HG03139 (cell line): ENCODE data around the gene VKORC1.

ENCODE experiments used
- ATAC-seq: cut with Tn5 transposase; IDR thresholded peaks from one replicate; pipeline ENCODE4 v1.9.1; 2021; ENCODE audit not compliant: unreplicated experiment

VKORC1 gene

DNA sequence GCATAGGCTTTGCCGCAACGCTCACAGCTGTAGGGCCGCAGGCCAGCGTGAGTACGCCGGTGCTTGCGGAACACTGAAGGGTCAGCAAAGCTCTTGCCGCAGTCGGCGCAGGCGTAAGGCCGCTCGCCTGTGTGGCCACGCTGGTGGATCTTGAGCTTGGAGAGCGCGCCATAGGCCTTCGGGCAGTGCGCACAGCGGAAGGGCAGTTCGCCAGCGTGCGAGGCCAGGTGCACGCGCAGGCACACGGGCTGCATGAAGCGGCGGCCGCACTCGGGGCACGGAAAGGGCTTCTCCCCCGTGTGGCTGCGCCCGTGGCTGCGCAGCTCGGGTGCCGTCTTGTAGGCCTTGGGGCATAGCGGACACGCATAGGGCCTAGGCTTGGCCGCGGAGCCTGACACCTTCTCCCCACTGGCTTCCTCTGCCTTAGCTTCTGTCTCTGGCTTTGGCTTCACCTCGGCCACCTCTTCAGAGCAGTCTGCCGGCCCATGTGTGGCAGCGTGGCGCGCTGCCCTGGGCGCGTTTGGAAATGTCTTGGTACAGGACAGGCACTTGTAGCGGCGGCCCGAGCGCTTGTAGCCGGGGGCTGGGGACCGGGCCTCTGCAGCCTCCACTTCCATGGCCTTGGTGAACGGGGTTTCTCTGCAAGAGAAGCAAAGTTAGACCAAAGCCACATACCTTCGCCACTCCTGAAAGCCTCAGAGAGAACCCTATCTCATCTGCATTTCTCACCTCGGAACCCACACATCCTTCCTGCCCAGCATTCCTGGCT is 30.6 kb downstream of the VKORC1 start:
- no peak for ATAC-seq

DNA sequence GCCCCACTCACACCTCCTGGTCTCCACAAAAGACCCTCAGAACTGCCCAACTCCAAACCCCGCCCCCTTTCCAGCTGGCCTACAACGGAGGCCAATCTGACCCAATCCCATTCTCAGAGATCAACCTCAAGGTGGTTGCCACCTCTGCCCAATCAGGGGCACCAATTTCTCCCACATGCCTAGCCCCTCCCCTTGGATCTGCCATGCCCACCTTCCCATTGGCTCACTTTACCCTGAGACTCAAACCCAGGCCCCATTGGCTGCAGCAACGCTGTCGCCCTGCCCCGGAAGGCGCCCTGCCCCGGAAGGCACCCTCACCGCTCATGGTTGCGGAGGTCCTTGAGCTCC is 31.1 kb downstream of the VKORC1 start:
- no peak for ATAC-seq

DNA sequence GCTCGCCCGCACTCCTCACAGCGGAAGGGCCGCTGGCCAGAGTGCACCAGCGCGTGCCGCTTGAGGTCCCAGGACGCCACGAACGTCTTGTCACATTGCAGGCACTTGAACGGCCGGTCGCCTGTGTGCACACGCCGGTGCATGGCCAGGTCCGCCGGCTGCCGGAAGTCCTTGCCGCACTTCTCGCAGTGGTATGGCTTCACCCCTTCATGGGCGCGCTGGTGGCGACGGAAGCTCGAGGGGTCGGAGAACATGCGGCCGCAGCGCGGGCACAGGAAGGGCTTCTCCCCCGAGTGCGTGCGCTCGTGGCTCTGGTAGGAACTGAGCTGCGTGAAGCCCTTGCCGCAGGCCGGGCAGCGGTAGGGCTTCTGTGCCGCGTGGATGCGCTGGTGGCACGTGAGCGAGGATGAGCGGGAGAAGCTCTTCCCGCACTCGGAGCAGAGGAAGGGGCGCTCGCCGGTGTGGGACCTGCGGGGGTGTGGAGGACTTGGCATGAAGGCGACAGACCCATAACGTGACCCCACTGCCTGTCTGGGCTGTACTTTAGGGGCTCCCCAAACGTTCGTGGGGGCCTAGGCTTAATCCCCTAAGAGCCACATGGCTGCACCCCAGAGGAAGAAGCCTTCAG is 32.7 kb downstream of the VKORC1 start:
- ATAC-seq: no peak

DNA sequence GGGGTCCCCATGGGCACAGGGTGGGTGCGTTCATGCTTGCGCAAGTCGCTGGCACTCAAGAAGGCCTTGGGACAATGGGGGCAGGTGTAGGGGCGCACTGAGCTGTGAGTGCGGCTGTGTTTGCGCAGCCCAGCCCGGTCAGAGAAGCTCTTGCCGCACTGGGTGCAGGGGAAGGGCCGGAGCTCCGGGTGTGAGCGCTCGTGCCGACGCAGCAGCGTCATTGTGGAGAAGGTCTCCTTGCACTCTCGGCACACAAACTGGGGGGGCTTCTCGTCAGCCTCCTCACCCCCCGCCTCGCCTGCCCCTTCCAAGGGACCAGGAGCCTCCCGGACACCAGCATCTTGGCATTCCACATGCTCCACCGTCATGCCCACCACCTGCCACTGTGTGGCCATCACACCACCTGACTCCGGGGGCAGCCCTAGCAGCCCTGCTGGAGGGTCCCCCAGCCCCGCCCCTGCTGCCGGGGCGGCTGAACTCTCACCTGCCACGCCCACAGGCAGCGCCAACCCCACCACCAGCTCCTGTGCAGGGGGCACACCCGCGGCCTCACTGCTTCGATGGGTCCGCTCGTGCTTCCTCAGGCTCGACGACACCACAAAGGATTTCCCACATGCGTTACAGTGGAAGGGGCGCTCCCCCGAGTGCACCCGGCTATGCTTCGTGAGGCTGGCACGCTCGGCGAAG is 33.3 kb downstream of the VKORC1 start:
- ATAC-seq: no peak

DNA sequence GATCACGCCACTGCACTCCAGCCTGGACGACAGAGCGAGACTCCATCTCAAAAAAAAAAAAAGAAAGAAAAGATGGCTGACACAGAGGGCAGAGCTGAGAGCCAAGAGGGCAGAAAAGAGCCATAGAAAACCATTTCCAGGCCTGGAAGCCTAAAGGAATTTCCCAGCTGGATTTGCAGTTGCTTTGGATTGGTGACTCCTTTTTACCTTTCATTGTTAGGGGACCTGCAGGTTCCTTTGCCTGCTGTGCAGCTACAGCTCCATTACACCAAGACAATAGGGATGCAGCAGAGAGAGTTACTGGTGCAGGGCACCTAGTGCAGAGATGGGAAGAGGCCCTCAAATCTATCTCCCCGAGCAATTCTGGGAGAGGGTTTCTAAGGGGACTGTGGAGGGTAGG is 39.0 kb downstream of the VKORC1 start:
- no peak for ATAC-seq

DNA sequence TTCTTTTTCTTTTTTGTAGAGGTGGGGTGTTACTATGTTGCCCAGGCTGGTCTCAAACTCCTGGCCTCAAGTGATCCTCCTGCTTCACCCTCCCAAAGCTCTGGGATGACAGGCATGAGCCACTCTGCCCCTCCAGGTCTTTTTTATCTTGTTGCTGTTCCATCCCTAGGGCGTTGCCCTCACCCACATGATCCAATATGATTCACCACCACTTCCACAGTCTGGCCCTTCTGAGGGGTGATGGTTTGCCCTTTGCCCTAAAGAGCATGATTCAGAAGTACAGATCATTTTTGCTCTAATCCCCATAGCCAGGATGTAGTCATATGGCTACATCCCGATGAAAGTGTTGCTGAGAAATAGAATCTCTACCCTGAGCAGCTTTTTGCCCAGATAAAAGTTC is 42.5 kb downstream of the VKORC1 start:
- no peak for ATAC-seq

DNA sequence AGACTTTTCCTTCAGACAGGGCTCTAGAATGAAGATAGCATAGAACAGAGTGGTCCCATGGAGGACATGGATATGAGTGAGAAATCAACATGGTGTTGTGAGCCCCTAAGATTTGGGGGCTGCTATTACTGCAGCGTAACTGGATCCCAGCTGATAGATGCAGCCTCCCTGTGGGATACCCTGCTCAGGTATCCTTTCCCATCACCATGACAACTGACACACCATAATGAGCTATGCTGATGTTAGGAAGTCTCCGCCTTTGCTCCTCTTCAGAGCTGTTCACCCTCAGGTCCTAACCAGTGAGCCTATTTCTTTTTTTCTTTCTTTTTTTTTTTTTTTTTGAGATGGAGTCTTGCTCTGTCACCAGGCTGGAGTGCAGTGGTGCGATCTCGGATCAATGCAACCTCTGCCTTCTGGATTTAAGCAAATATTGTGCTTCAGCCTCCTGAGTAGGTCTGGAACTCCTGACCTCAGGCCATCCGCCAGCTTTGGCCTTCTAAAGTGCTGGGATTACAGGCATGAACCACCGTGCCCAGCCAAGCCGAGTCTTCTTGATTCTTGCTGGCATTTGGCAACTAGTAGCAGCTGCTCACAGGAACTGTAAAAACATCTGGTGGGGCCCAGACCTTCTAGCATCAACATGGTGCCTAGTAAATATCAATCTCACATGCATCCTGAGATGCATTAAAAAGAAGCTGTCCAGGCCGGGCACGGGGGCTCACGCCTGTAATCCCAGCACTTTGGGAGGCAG is 44.1 kb downstream of the VKORC1 start:
- ATAC-seq: no peak

DNA sequence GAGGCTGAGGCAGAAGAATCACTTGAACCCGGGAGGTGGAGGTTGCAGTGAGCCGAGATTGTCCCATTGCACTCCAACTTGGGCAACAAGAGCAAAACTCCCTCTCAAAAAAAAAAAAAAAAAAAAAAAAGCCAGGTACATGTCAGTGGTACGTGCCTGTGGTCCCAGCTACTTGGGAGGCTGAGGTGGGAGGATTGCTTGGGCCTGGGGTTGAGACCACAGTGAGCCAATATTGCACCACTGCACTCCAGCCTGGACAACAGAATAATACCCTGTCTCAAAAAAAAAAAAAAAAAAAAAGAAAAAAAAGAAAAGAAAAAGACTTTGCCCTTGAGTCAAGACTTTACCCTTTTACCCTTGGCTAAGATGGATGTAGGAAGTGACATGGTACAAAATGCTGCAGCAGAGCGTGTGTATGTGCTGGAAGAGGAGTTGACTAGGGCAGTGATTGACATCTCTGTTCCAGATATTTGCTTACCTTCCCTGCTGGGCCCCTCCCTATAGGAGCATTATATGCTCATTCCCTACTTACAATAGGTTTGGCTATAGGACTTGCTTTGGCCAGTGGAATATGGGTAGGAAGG is 50.6 kb downstream of the VKORC1 start:
- no peak for ATAC-seq

DNA sequence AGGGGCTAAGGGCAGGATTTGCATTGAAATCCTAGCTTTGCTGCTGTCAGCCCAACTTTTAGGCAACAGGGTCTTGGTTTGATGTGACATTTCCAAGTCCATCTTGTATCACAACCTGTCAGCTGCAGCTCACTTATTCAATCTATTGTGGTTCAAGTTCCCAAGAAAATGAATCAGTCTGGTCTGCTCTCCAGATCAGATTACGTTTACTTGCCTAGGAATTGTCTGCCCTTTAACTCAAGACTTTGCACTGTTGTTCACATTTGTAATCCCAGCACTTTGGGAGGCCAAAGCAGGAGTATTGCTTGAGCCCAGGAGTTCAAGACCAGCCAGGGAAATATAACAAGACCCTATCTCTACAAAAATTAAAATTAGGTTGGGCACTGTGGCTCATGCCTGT is 51.2 kb downstream of the VKORC1 start:
- no peak for ATAC-seq

DNA sequence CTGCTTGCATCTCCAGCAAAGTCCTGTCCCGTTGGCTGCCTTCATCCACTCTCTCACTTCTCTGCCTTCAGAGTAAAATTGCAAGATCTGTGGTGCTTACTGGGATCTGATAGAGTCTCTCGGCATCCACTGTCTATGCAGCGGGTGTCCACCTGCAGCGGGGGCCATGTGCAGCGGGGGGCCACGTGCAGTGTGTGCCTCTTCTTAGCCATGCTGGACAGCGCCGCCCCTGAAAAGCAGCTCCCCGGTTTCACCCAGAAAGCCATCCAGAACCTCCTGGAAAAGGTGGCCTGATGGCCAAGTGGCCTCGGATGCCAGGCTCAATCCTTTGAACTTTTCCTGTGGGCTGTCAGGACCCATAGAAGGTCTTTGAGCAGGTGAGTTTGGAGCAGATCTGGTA is 51.7 kb downstream of the VKORC1 start:
- ATAC-seq: no peak
